Activated CD8-positive, alpha-beta T cell treated with anti-CD3 and anti-CD28 coated beads for 36 hours (primary cell): Measurements from ENCODE around the gene EPAS1. TPM values are rescaled to one million over a fixed set of nuclear protein-coding genes. Genes with fewer than 3 reads are reported as not detected.

Source experiments
- ATAC-seq: fragments of 200-7000 bp; cut with Tn5 transposase; one replicate; pipeline ENCODE4 v1.10.0; 2021; ENCODE audit warnings: mild to moderate bottlenecking, moderate library complexity
- CTCF ChIA-PET: fragments of 350-600 bp; sonication (Branson Sonifier 250); formaldehyde crosslinking; loops from one replicate; lab custom pipeline; 2021; ENCODE audit warnings: antibody characterized with exemption; lab: Charles Lee
- POLR2A ChIA-PET: fragments of 350-600 bp; sonication (Branson Sonifier 250); formaldehyde crosslinking; loops from one replicate; lab custom pipeline; 2021; ENCODE audit warnings: antibody characterized with exemption; lab: Charles Lee
- DNase-seq: peaks from one replicate; pipeline ENCODE4 v3.0.0-alpha.2; 2020
- H3K27ac Mint-ChIP-seq: one replicate; pipeline ENCODE4 v1.8.0; 2021; ENCODE audit warnings: mild to moderate bottlenecking, mixed read lengths
- H3K27me3 Mint-ChIP-seq: one replicate; pipeline ENCODE4 v1.8.0; 2021; ENCODE audit warnings: mixed read lengths
- H3K36me3 Mint-ChIP-seq: one replicate; pipeline ENCODE4 v1.8.0; 2021; ENCODE audit warnings: low read depth, mixed read lengths
- H3K4me1 Mint-ChIP-seq: one replicate; pipeline ENCODE4 v1.8.0; 2021; ENCODE audit warnings: low read depth, mixed read lengths
- H3K4me3 Mint-ChIP-seq: one replicate; pipeline ENCODE4 v1.8.0; 2021; ENCODE audit warnings: mild to moderate bottlenecking, moderate library complexity, mixed read lengths
- H3K9me3 Mint-ChIP-seq: one replicate; pipeline ENCODE4 v1.8.0; 2021; ENCODE audit warnings: mixed read lengths
- intact Hi-C: fragments of 100-400 bp; cut with micrococcal nuclease; formaldehyde crosslinking; loops from one replicate; pipeline ENCODE4 v1.10.0; 2022
- total RNA-seq, 2 experiments: library from RNA; stranded (reverse); gene quantifications; one replicate each; pipeline ENCODE4 v1.2.3, GENCODE V29; 2021
- TF ChIP-seq, protein P1 (sequence below): fragments of 200-600 bp; IDR thresholded peaks from one replicate; pipeline ENCODE4 v1.8.0; 2022; ENCODE audit warnings: antibody characterized with exemption, mild to moderate bottlenecking

EPAS1 gene
- total RNA-seq, 2 experiments from 2014 or later = 8.3 to 12.2 TPM

DNA sequence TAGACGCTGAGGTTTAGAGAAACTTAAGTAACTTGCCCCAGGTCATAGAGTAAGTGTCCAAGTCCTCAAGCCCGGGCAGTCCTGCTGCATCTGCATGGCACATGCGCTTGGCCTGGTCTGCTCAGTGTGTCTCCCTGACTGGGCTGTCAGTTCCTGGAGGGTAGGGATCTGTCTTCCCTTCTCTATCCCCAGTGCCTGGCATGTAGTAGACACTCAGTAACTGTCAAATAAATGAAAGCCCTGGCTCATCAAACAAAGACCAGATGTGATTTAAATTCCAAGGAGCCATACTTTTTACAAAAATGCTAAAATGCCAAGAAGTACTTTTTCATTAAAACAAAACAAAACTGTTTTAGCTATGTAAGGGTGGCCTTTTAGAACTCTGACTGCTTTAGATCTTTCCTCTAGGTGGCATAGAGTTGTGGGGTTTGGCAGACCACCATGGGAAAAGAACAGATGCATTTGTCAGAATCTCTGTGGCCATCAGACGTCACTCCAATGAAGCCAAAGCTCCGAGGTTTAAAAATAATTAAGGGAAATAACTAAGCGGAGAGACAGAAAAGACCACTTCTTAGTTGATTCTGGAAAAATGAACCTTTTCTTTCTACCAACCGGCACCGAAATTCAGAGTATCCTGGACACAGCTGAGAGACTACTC, 34.0 kb downstream of the EPAS1 start:
- DNase-seq = no peak
- intact Hi-C loops = no loop called here
- POLR2A ChIA-PET = interaction anchor here (0.5 kb wide), 1 partner anchor 45 kb away, joined by 3 read pairs; no protein-coding TSS in a partner anchor

GRCh38 chr2:46332686-46333281, 35.6 kb downstream of the EPAS1 start:
- Mint-ChIP-seq H3K27me3 (no peaks in the 10 kb centered on the region), H3K4me3 (no peak overlapping the region), H3K9me3 (no peaks in the 10 kb centered on the region), H3K27ac (no peak overlapping the region), H3K4me1 (peaks cover 2% of the 10 kb centered on the region), H3K36me3 (no peaks in the 10 kb centered on the region)
- TF ChIP-seq, protein P1, sequence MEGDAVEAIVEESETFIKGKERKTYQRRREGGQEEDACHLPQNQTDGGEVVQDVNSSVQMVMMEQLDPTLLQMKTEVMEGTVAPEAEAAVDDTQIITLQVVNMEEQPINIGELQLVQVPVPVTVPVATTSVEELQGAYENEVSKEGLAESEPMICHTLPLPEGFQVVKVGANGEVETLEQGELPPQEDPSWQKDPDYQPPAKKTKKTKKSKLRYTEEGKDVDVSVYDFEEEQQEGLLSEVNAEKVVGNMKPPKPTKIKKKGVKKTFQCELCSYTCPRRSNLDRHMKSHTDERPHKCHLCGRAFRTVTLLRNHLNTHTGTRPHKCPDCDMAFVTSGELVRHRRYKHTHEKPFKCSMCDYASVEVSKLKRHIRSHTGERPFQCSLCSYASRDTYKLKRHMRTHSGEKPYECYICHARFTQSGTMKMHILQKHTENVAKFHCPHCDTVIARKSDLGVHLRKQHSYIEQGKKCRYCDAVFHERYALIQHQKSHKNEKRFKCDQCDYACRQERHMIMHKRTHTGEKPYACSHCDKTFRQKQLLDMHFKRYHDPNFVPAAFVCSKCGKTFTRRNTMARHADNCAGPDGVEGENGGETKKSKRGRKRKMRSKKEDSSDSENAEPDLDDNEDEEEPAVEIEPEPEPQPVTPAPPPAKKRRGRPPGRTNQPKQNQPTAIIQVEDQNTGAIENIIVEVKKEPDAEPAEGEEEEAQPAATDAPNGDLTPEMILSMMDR = no peak
- ATAC-seq (no peak), DNase-seq (no peak)
- CTCF ChIA-PET = no interaction called here
- POLR2A ChIA-PET = no interaction called here
- intact Hi-C loops = no loop called here

More for the DNA sequence above, 34.0 kb downstream of the EPAS1 start:
- Mint-ChIP-seq H3K4me3 (no peak overlapping the region), H3K27me3 (no peaks in the 10 kb centered on the region), H3K36me3 (no peaks in the 10 kb centered on the region), H3K27ac (no peak overlapping the region), H3K4me1 (peaks cover 2% of the 10 kb centered on the region), H3K9me3 (no peaks in the 10 kb centered on the region)
- TF ChIP-seq, protein P1 = no peak
- CTCF ChIA-PET = no interaction called here
- ATAC-seq = no peak

DNA sequence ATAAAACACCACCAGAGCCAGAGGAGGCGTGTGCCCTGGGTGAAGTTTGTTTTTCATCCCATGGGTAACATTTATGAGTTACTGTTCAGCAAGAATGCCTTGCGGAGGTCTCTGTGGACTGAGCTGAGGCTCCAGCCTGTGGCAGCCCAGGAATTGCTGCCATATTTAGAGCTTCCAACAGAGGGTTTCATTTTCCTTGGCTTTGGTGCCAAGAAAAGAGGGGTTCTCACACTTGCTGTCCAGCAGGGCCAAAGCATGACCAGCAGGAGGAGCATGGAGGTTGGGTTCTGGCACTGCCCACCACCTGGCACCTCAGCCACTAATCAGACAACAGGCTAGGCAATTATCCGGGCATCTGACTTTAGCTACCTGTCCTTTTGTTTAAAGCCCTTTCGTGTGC, 36.7 kb downstream of the EPAS1 start:
- Mint-ChIP-seq H3K4me1 (no peaks in the 10 kb centered on the region), H3K27ac (no peak overlapping the region), H3K4me3 (no peak overlapping the region), H3K9me3 (no peaks in the 10 kb centered on the region), H3K27me3 (no peaks in the 10 kb centered on the region), H3K36me3 (no peaks in the 10 kb centered on the region)
- ATAC-seq (no peak), DNase-seq (no peak)
- CTCF ChIA-PET = interaction anchor here (1.0 to 1.1 kb wide), 2 partner anchors 32 to 316 kb away, joined by 3 to 4 read pairs; no protein-coding TSS in a partner anchor
- TF ChIP-seq, protein P1 = no peak
- POLR2A ChIA-PET = interaction anchor here (0.6 kb wide), 1 partner anchor 428 kb away, joined by 3 read pairs; no protein-coding TSS in a partner anchor
- intact Hi-C loops = no loop called here

- intact Hi-C loops = no loop called here
- no peak for DNase-seq
- no peaks in the 10 kb centered on the region for H3K27me3 Mint-ChIP-seq
- ChIA-PET POLR2A (interaction anchor here (0.6 kb wide), 1 partner anchor 427 kb away, joined by 3 read pairs; no protein-coding TSS in a partner anchor), CTCF (interaction anchor here (1.0 to 1.1 kb wide), 2 partner anchors 31 to 315 kb away, joined by 3 to 4 read pairs; no protein-coding TSS in a partner anchor)
- H3K9me3 Mint-ChIP-seq = no peaks in the 10 kb centered on the region
- no peaks in the 10 kb centered on the region for H3K36me3 Mint-ChIP-seq
- no peak overlapping the region for H3K27ac Mint-ChIP-seq
- TF ChIP-seq, protein P1 = no peak
- no peak overlapping the region for H3K4me3 Mint-ChIP-seq
- no peak for ATAC-seq
- no peaks in the 10 kb centered on the region for H3K4me1 Mint-ChIP-seq
Measured at GRCh38 chr2:46334389-46335271, 37.4 kb downstream of the EPAS1 start.
